ENCODE data around the gene CDYL2.
"Not testable (repeated sequence)": the region's sequence is repeated elsewhere in the genome, so short reads cannot be mapped to it uniquely, and the experiment has no call there.

Gene CDYL2

DNA sequence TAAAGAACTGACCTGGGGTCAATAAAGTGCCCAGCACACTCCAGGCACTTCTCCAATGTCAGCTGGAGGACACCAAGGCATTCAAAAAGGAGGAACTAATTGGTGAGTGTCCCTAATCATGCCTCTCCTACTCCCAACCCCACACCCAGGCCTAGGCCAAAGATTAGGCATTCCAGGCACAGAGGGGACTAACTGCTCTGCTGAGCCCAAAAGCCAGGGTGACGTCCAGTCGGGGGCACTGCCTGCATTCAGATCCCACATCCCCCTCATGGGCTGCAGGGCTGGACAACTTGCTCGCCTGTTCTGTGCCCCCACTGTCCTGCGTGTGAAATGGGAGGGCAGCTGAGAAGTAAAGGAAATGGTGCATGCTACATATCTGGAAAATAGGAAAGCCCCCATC lies 148.2 kb downstream of the CDYL2 start:
- Histone ChIP-seq H3K36me3 (ENCODE audit: control insufficient read depth, insufficient read depth, low read length) (no peaks in the 10 kb centered on the region), H3K27ac (ENCODE audit: insufficient read depth, low read depth, low read length, poor library complexity, severe bottlenecking) (no peak overlapping the region), H3K9me3 (ENCODE audit: control insufficient read depth, low read length) (peaks cover 3% of the 10 kb centered on the region), H3K27me3 (ENCODE audit: control insufficient read depth, insufficient read depth, low read length, poor library complexity, severe bottlenecking) (no peaks in the 10 kb centered on the region), H3K4me3 (ENCODE audit: insufficient read depth, low read depth, low read length) (no peak overlapping the region), H3K4me1 (ENCODE audit: control insufficient read depth, insufficient read depth, low read length) (peaks cover 3% of the 10 kb centered on the region)
- WGBS, 2 experiments: 78 to 86% methylated on average over 3 to 4 of the region's 4 CpGs

DNA sequence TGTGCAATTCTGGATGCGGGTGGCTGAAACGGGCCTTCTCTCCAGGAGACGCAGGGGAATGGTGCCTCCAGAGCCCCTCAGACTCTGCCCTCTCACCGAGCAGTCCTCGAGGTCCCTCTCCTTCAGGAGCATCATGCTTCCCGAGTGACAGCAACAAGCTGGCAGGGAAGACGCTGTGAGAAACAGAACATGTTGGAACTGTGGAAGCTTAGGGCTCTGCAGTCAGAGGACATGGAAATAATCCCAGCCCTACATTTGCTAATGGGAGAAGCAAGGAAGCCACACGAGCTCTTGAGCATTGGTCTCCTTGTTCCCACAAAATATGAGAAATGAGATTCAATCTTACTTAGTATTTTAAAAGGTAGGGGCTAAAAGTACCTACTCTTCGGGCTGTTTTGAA lies 148.6 kb downstream of the CDYL2 start:
- Histone ChIP-seq H3K9me3 (ENCODE audit: control insufficient read depth, low read length) (peaks cover 3% of the 10 kb centered on the region), H3K27me3 (ENCODE audit: control insufficient read depth, insufficient read depth, low read length, poor library complexity, severe bottlenecking) (no peaks in the 10 kb centered on the region), H3K36me3 (ENCODE audit: control insufficient read depth, insufficient read depth, low read length) (no peaks in the 10 kb centered on the region), H3K4me1 (ENCODE audit: control insufficient read depth, insufficient read depth, low read length) (peaks cover 3% of the 10 kb centered on the region), H3K27ac (ENCODE audit: insufficient read depth, low read depth, low read length, poor library complexity, severe bottlenecking) (no peak overlapping the region), H3K4me3 (ENCODE audit: insufficient read depth, low read depth, low read length) (no peak overlapping the region)
- 93 to 94% methylated on average over 9 of the region's 9 CpGs for WGBS, 2 experiments

DNA sequence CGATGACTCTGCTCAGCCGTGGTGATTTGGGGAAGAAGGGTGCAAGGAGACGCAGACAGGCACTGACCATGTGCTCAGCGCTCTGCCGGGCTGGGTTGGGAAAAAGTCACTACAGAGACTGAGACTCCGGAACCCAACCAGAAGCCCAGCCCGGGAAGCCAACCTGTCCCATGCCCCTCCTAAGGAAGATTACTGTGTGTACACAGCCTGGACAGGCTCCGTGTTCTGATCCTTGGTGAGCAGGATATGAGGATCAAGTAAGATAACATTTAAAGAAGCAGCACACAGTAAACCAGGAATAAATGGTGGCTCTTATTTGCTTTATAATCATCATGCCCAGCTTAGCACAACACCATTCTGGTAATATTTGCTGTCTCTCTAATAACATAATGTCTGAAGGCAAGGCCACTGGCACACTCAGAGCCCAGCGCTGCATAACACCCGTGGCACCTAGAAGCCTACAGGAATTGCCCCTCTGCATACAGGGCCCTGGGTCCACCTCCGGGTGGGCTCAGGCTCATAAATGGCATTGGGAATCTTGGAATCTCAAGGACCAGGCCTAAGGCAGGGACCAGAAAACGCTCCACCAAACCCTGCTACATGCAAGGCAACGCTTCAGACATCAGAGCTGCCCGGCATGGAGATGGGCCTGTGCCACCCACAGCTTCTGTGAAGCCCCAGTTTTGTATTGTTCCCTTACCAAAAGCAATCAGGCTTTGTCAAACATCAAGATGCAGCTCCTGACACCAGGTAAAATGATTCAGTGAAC lies 150.1 kb downstream of the CDYL2 start:
- Histone ChIP-seq H3K27me3 (ENCODE audit: control insufficient read depth, insufficient read depth, low read length, poor library complexity, severe bottlenecking) (no peaks in the 10 kb centered on the region), H3K9me3 (ENCODE audit: control insufficient read depth, low read length) (no peaks in the 10 kb centered on the region), H3K4me3 (ENCODE audit: insufficient read depth, low read depth, low read length) (no peak overlapping the region), H3K27ac (ENCODE audit: insufficient read depth, low read depth, low read length, poor library complexity, severe bottlenecking) (no peak overlapping the region), H3K36me3 (ENCODE audit: control insufficient read depth, insufficient read depth, low read length) (no peaks in the 10 kb centered on the region), H3K4me1 (ENCODE audit: control insufficient read depth, insufficient read depth, low read length) (peaks cover 3% of the 10 kb centered on the region)
- 94% methylated on average over 14 of the region's 14 CpGs for WGBS, 2 experiments

- H3K27ac ChIP-seq (ENCODE audit: insufficient read depth, low read depth, low read length, poor library complexity, severe bottlenecking): no peak overlapping the region
- H3K27me3 ChIP-seq (ENCODE audit: control insufficient read depth, insufficient read depth, low read length, poor library complexity, severe bottlenecking): no peaks in the 10 kb centered on the region
- WGBS, 2 experiments: 85 to 96% methylated on average over 4 to 5 of the region's 5 CpGs
- peaks cover 3% of the 10 kb centered on the region for H3K4me1 ChIP-seq (ENCODE audit: control insufficient read depth, insufficient read depth, low read length)
- no peaks in the 10 kb centered on the region for H3K9me3 ChIP-seq (ENCODE audit: control insufficient read depth, low read length)
- H3K4me3 ChIP-seq (ENCODE audit: insufficient read depth, low read depth, low read length): no peak overlapping the region
- H3K36me3 ChIP-seq (ENCODE audit: control insufficient read depth, insufficient read depth, low read length): no peaks in the 10 kb centered on the region
These were observed 152.0 kb downstream of the CDYL2 start for GRCh38 chr16:80652441-80652840.

DNA sequence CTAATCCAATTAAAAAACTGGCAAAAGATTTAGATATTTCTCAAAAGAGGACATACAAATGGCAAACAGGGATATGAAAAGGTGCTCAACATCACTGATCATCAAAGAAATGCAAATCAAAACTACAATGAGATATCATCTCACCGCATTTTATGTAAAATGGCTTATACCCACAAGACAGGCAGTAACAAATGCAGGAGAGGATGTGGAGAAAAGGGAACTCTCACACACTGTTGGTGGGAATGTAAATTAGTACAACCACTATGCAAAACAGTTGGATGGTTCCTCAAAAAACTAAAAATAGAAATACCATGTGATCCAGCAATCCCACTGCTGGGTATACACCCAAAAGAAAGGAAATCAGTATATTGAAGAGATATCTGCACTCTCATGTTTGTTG lies 154.1 kb downstream of the CDYL2 start:
- H3K36me3 ChIP-seq (ENCODE audit: control insufficient read depth, insufficient read depth, low read length); H3K9me3 ChIP-seq (ENCODE audit: control insufficient read depth, low read length); H3K4me1 ChIP-seq (ENCODE audit: control insufficient read depth, insufficient read depth, low read length); H3K27me3 ChIP-seq (ENCODE audit: control insufficient read depth, insufficient read depth, low read length, poor library complexity, severe bottlenecking); H3K27ac ChIP-seq (ENCODE audit: insufficient read depth, low read depth, low read length, poor library complexity, severe bottlenecking); H3K4me3 ChIP-seq (ENCODE audit: insufficient read depth, low read depth, low read length): not testable (repeated sequence)
- WGBS, 2 experiments: 93% methylated on average over 1 of the region's 1 CpG; no CpG with 5 or more reads in 1 of the 2 experiments

- H3K36me3 ChIP-seq (ENCODE audit: control insufficient read depth, insufficient read depth, low read length): no peaks in the 10 kb centered on the region
- no peaks in the 10 kb centered on the region for H3K9me3 ChIP-seq (ENCODE audit: control insufficient read depth, low read length)
- no peaks in the 10 kb centered on the region for H3K27me3 ChIP-seq (ENCODE audit: control insufficient read depth, insufficient read depth, low read length, poor library complexity, severe bottlenecking)
- no peaks in the 10 kb centered on the region for H3K4me1 ChIP-seq (ENCODE audit: control insufficient read depth, insufficient read depth, low read length)
- H3K27ac ChIP-seq (ENCODE audit: insufficient read depth, low read depth, low read length, poor library complexity, severe bottlenecking): no peak overlapping the region
- H3K4me3 ChIP-seq (ENCODE audit: insufficient read depth, low read depth, low read length): no peak overlapping the region
- 91% methylated on average over 3 of the region's 3 CpGs for WGBS, 2 experiments
These were observed 164.1 kb downstream of the CDYL2 start for GRCh38 chr16:80640316-80640715.

DNA sequence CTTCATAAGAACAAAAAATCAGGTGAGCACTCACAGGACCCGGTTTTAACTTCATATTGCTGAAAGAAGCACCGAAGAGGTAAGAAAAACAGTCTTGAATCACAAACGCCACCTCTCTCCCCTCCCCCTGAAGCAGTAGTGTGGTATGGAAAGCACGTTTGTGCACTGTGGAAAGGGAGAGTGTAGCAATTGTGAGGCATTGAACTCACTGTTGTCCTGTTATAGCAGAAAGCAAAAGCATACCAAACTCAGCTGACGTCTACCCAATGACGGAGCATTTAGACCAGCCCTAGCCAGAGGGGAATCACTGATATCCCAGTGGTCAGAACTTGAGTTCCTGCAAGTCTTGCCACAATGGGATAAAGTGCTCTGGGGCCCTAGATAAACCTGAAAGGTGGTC lies 164.8 kb downstream of the CDYL2 start:
- Histone ChIP-seq H3K4me3 (ENCODE audit: insufficient read depth, low read depth, low read length) (no peak overlapping the region), H3K4me1 (ENCODE audit: control insufficient read depth, insufficient read depth, low read length) (no peaks in the 10 kb centered on the region), H3K9me3 (ENCODE audit: control insufficient read depth, low read length) (no peaks in the 10 kb centered on the region), H3K36me3 (ENCODE audit: control insufficient read depth, insufficient read depth, low read length) (no peaks in the 10 kb centered on the region), H3K27ac (ENCODE audit: insufficient read depth, low read depth, low read length, poor library complexity, severe bottlenecking) (no peak overlapping the region), H3K27me3 (ENCODE audit: control insufficient read depth, insufficient read depth, low read length, poor library complexity, severe bottlenecking) (no peaks in the 10 kb centered on the region)
- WGBS, 2 experiments: 90 to 94% methylated on average over 6 of the region's 6 CpGs

DNA sequence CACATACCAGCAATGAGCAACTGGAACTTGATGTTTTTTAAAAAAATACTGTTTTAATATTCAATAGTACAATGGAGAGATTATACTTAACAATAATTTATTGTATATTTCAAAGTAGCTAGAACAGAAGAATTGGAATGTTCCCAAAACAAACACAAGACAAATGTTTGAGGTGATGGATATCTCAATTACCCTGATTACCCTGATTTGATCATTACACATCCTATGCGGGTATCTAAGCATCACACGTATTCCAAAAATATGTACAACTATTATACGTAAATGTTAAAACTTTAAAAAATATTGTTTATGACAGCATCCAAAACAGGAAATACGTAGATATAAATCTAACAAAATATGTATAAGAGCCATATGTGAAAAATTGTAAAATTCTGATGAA lies 166.8 kb downstream of the CDYL2 start:
- no peaks in the 10 kb centered on the region for H3K9me3 ChIP-seq (ENCODE audit: control insufficient read depth, low read length)
- no peaks in the 10 kb centered on the region for H3K4me1 ChIP-seq (ENCODE audit: control insufficient read depth, insufficient read depth, low read length)
- no peak overlapping the region for H3K4me3 ChIP-seq (ENCODE audit: insufficient read depth, low read depth, low read length)
- no peak overlapping the region for H3K27ac ChIP-seq (ENCODE audit: insufficient read depth, low read depth, low read length, poor library complexity, severe bottlenecking)
- WGBS, 2 experiments: no CpG with 5 or more reads among the region's 4 CpGs
- no peaks in the 10 kb centered on the region for H3K27me3 ChIP-seq (ENCODE audit: control insufficient read depth, insufficient read depth, low read length, poor library complexity, severe bottlenecking)
- H3K36me3 ChIP-seq (ENCODE audit: control insufficient read depth, insufficient read depth, low read length): no peaks in the 10 kb centered on the region

GRCh38 chr16:80631581-80631980 lies 172.8 kb downstream of the CDYL2 start:
- no peaks in the 10 kb centered on the region for H3K9me3 ChIP-seq (ENCODE audit: control insufficient read depth, low read length)
- H3K4me1 ChIP-seq (ENCODE audit: control insufficient read depth, insufficient read depth, low read length): no peaks in the 10 kb centered on the region
- no peaks in the 10 kb centered on the region for H3K36me3 ChIP-seq (ENCODE audit: control insufficient read depth, insufficient read depth, low read length)
- WGBS, 2 experiments: 92 to 96% methylated on average over 3 of the region's 3 CpGs
- H3K27me3 ChIP-seq (ENCODE audit: control insufficient read depth, insufficient read depth, low read length, poor library complexity, severe bottlenecking): no peaks in the 10 kb centered on the region
- no peak overlapping the region for H3K4me3 ChIP-seq (ENCODE audit: insufficient read depth, low read depth, low read length)
- no peak overlapping the region for H3K27ac ChIP-seq (ENCODE audit: insufficient read depth, low read depth, low read length, poor library complexity, severe bottlenecking)

- Histone ChIP-seq H3K27me3 (ENCODE audit: control insufficient read depth, insufficient read depth, low read length, poor library complexity, severe bottlenecking) (no peaks in the 10 kb centered on the region), H3K9me3 (ENCODE audit: control insufficient read depth, low read length) (no peaks in the 10 kb centered on the region), H3K4me3 (ENCODE audit: insufficient read depth, low read depth, low read length) (no peak overlapping the region), H3K4me1 (ENCODE audit: control insufficient read depth, insufficient read depth, low read length) (no peaks in the 10 kb centered on the region), H3K27ac (ENCODE audit: insufficient read depth, low read depth, low read length, poor library complexity, severe bottlenecking) (no peak overlapping the region), H3K36me3 (ENCODE audit: control insufficient read depth, insufficient read depth, low read length) (no peaks in the 10 kb centered on the region)
- WGBS, 2 experiments: 75 to 89% methylated on average over 3 of the region's 3 CpGs
These were observed 176.1 kb downstream of the CDYL2 start for GRCh38 chr16:80628254-80628653.

Data from ectodermal cell (in vitro differentiated cells).